DND-41 (cell line): ENCODE results near the gene PDE4A.
A peak's percentile ranks its signal among the peaks of the same experiment; 100 is the strongest.

Source experiments
- ATAC-seq: fragments of 200-7000 bp; cut with Tn5 transposase; 3 replicates; pipeline ENCODE4 v1.9.1; 2021; ENCODE audit warnings: low read depth; ENCODE audit not compliant: insufficient read depth
- DNase-seq: peaks from one replicate; pipeline ENCODE4 v3.0.0-alpha.2; 2020
- H2AFZ ChIP-seq: 2 replicates; pipeline ENCODE4 v1.6.0; 2012; ENCODE audit warnings: low read depth, low read length
- H3K27ac ChIP-seq: 2 replicates; pipeline ENCODE4 v1.5.1; 2012; ENCODE audit warnings: low read length, inconsistent platforms
- H3K27me3 ChIP-seq: fragments of 200-600 bp; sonication (generic); 2 replicates; pipeline ENCODE4 v1.6.0; 2012; ENCODE audit warnings: low read length, mild to moderate bottlenecking, inconsistent platforms; ENCODE audit not compliant: insufficient read depth, poor library complexity
- H3K36me3 ChIP-seq: 2 replicates; pipeline ENCODE4 v1.5.1; 2012; ENCODE audit warnings: low read length, inconsistent platforms; ENCODE audit not compliant: insufficient read depth
- H3K4me1 ChIP-seq: 2 replicates; pipeline ENCODE4 v1.5.1; 2012; ENCODE audit warnings: mild to moderate bottlenecking, low read length; ENCODE audit not compliant: insufficient read depth
- H3K4me2 ChIP-seq: 2 replicates; pipeline ENCODE4 v1.6.0; 2012; ENCODE audit warnings: mild to moderate bottlenecking, moderate library complexity, low read length, inconsistent platforms; ENCODE audit not compliant: insufficient read depth
- H3K4me3 ChIP-seq, 2 experiments: fragments of 200-600 bp in 1 of 2; shearing (Covaris generic) in 1 of 2; 2 replicates each; pipeline ENCODE4 v1.5.1; 2012 to 2016; ENCODE audit warnings: inconsistent platforms in 2 of 2, low read length in 2 of 2, mild to moderate bottlenecking in 2 of 2, low read depth in 1 of 2, moderate library complexity in 1 of 2
- H3K79me2 ChIP-seq: 2 replicates; pipeline ENCODE4 v1.6.0; 2012; ENCODE audit warnings: low read length, inconsistent platforms; ENCODE audit not compliant: insufficient read depth
- H3K9ac ChIP-seq: 2 replicates; pipeline ENCODE4 v1.6.0; 2012; ENCODE audit warnings: low read depth, mild to moderate bottlenecking, inconsistent platforms, low read length, moderate library complexity
- H3K9me3 ChIP-seq: 2 replicates; pipeline ENCODE4 v1.5.1; 2012; ENCODE audit warnings: low read length, moderate library complexity, mild to moderate bottlenecking, inconsistent platforms; ENCODE audit not compliant: insufficient read depth, severe bottlenecking
- H4K20me1 ChIP-seq: 2 replicates; pipeline ENCODE4 v1.6.0; 2012; ENCODE audit warnings: low read length; ENCODE audit not compliant: insufficient read depth
- CTCF ChIP-seq: IDR thresholded peaks from 2 replicates; pipeline ENCODE4 v1.5.1; 2012; ENCODE audit warnings: borderline replicate concordance, low read length, moderate library complexity, mild to moderate bottlenecking; ENCODE audit not compliant: poor library complexity, severe bottlenecking; ENCODE audit errors: extremely low read depth
- EZH2 ChIP-seq: IDR thresholded peaks from 3 replicates; pipeline ENCODE4 v1.6.1; 2012; ENCODE audit warnings: borderline replicate concordance, low read depth, mild to moderate bottlenecking, moderate library complexity, low read length, inconsistent platforms; ENCODE audit not compliant: severe bottlenecking

The PDE4A gene

DNA sequence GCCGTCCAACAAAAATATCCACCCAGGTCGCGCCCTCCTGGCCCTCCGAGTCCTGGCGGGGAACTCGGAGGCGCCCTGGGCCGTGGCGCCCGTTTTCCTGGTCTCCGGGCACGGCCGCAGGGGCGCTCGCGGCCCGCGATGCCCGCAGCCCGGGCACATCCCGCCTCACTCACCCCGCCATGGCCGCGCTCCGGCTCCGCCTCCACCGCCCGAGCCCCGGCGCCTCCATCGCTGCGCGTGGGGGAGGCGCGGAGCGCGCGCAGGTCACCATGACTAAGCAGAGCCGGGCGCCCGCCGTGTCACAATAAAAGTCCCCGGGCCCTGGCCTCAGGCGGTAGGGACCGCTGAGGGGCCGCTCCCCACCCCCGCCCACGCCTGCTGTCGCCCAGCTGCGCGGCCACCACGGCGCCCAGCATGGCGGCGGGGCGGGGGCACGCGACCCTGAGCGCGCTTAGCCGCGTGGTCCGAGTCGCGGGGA is 82.2 kb downstream of the PDE4A start:
- H3K79me2 ChIP-seq: peaks cover 56% of the 10 kb centered on the region

DNA sequence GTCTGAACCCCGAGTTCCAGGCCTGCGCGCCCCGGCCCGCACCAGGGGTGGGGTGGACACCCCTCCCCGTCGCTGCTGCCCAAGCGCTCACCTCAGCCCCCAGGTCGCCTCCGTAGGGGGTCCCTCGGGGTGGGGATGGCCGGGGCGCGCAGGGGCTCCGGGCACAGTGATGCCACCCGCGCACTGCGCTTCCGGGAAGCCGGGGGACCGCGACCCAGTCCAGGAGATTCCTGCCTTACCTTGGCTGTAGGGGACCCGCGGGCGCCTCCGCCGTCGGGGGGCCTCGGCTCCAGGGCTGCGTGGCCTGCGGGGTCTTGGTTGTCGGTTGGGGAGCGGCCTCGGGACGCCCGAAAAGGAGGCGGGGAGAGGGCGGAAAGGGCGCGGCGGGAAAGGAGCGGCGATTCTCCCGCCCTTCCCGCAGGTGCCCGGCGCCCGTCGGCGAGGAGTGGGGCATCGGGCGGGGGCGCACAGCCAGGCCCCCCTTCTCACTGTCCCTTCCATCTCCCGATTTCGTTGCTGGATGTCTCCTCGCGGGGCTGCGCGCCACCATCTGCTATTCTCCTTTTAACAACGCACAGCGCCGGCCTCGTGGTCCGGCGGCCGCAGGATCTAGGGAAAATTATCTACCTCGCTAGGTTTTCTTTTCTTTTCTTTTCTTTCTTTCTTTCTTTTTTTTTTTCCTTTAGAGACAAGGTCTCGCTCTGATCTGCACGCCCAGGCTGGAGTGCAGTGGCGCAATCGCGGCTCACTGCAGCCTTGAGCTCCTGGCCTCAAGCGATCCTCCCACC is 82.9 kb downstream of the PDE4A start, which contains the start of gene KEAP1:
Gene KEAP1 (minus strand): TSS at position 355 of the 788 bp plus-strand sequence. CDS start 3,323 bp downstream, outside the sequence.
- DNase-seq (peak; percentile 63), ATAC-seq (peak; percentile 56)
- no peaks in the 10 kb centered on the region for H3K9me3 ChIP-seq
- H3K79me2 ChIP-seq: peaks cover 51% of the 10 kb centered on the region
- TF ChIP-seq CTCF (peak; percentile 2), EZH2 (no peak)
- peak within 1 kb of the TSS; percentile 100 for H3K9ac ChIP-seq
- peaks cover 34% of the 10 kb centered on the region for H3K36me3 ChIP-seq
- H2AFZ ChIP-seq: peak within 1 kb of the TSS; percentile 97
- H3K4me3 ChIP-seq: peak within 1 kb of the TSS; percentile 40 to 82
- H4K20me1 ChIP-seq: peaks cover 16% of the 10 kb centered on the region
- H3K4me2 ChIP-seq: peak within 1 kb of the TSS; percentile 72
- peaks cover 45% of the 10 kb centered on the region for H3K4me1 ChIP-seq
- peak within 1 kb of the TSS; percentile 91 for H3K27ac ChIP-seq
- H3K27me3 ChIP-seq: no peaks in the 10 kb centered on the region

More for the DNA sequence above, 82.2 kb downstream of the PDE4A start:
- Histone ChIP-seq H3K9ac (peak overlapping the region; percentile 100), H3K36me3 (peaks cover 38% of the 10 kb centered on the region), H3K4me3 (peak overlapping the region; percentile 40 to 82), H3K4me2 (peak overlapping the region; percentile 72), H3K9me3 (no peaks in the 10 kb centered on the region), H3K27ac (peak overlapping the region; percentile 91), H3K4me1 (peaks cover 42% of the 10 kb centered on the region), H3K27me3 (no peaks in the 10 kb centered on the region), H4K20me1 (peaks cover 16% of the 10 kb centered on the region), H2AFZ (peak overlapping the region; percentile 97)
- ATAC-seq (peak; percentile 91), DNase-seq (peak; percentile 96)
- TF ChIP-seq CTCF: peak; percentile 20
- no peak for TF ChIP-seq EZH2

DNA sequence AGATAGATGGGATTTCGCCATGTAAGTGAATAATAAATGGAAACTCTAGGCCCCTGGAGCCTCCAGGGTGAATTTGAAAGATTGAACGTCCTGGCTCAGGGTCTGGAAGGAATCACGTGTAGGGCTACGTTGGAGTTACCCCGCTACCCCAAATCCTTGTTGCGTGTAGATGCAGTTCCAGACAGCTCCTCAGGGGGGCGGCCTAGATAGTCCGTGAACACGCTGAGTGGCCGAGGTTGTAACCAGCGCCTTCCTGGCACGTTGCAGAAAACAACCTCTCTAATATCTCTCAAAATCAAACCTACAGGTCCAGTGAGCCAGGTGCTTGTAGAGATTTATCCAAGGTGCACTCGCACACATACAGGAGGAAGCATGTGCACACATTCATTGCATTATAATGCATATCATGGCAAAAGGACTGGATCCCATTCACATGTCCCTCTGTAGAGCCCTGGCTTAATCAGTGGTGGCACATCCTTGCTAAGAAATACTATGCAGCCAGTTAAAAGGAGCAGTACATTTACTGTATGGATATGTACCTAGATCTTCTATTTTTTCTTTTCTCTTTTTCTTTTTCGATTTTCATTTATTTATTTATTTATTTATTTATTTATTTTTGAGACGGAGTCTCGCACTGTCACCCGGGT is 85.4 kb downstream of the PDE4A start:
- ATAC-seq: no peak

More for the DNA sequence above, 85.4 kb downstream of the PDE4A start:
- H3K4me1 ChIP-seq: peaks cover 34% of the 10 kb centered on the region
- H3K4me3 ChIP-seq: no peak overlapping the region
- no peaks in the 10 kb centered on the region for H4K20me1 ChIP-seq
- no peaks in the 10 kb centered on the region for H3K27me3 ChIP-seq
- no peak overlapping the region for H2AFZ ChIP-seq
- no peak overlapping the region for H3K9ac ChIP-seq
- H3K36me3 ChIP-seq: peaks cover 11% of the 10 kb centered on the region; the same call in 1 of the 2 replicates
- peak; percentile 80 for DNase-seq
- H3K79me2 ChIP-seq: peaks cover 25% of the 10 kb centered on the region
- TF ChIP-seq EZH2 (no peak), CTCF (peak; percentile 90)
- H3K4me2 ChIP-seq: no peak overlapping the region
- no peak overlapping the region for H3K27ac ChIP-seq
- no peaks in the 10 kb centered on the region for H3K9me3 ChIP-seq
